Measurements from ENCODE around the gene ZNF397.

DNA sequence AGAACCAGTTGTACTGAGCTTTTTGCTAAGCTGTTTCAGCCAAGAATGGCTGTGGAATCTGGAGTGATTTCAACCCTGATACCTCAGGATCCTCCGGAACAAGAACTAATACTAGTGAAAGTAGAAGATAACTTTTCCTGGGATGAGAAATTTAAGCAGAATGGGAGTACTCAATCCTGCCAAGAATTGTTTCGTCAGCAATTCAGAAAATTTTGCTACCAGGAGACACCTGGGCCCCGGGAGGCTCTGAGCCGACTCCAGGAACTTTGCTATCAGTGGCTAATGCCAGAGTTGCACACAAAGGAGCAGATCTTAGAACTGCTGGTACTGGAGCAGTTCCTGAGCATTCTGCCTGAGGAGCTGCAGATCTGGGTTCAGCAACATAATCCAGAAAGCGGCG lies 1.6 kb downstream of the ZNF397 start:
- no peak for TF ChIP-seq EZH2 (IDR thresholded peaks at IDR 0.05; ENCODE audit: insufficient read depth, poor library complexity, severe bottlenecking)
- TF ChIP-seq EZH2phosphoT487 (IDR thresholded peaks at IDR 0.05; ENCODE audit: insufficient read depth, low read depth) = no peak

Measured in GM23248 (cell line).